MCF 10A (cell line): ENCODE data around the gene NEIL3. TPM values are rescaled to one million over a fixed set of nuclear protein-coding genes. Genes with fewer than 3 reads are reported as not detected.

Source experiments
- BruUV-seq: library from RNA; stranded (reverse); fragments of 400-500 nt; replicated peaks from 2 replicates; lab custom pipeline; 2021; lab: Mats Ljungman, UMichigan
- CTCF ChIA-PET: fragments of 300-600 bp; sonication (Branson Sonifier 250); formaldehyde crosslinking; extraction: SDS; loops from one replicate; lab custom pipeline; 2021; ENCODE audit warnings: antibody characterized with exemption, inconsistent platforms; lab: Yijun Ruan, JAX
- POLR2A ChIA-PET: fragments of 300-600, 350-650 bp; sonication (Branson Sonifier 250); formaldehyde crosslinking; extraction: SDS; loops from one replicate; lab custom pipeline; 2020; ENCODE audit warnings: antibody characterized with exemption, inconsistent platforms; lab: Yijun Ruan, JAX
- DNase-seq: peaks from one replicate; pipeline ENCODE4 v3.0.0-alpha.2; 2018; ENCODE audit not compliant: unreplicated experiment
- H3K27ac Mint-ChIP-seq: one replicate; pipeline ENCODE4 v1.8.0; 2022; ENCODE audit warnings: mild to moderate bottlenecking, low read depth, mixed read lengths; ENCODE audit not compliant: unreplicated experiment
- H3K27me3 Mint-ChIP-seq: one replicate; pipeline ENCODE4 v1.8.0; 2022; ENCODE audit warnings: mixed read lengths; ENCODE audit not compliant: insufficient read depth, unreplicated experiment
- H3K36me3 Mint-ChIP-seq: one replicate; pipeline ENCODE4 v1.8.0; 2022; ENCODE audit warnings: mild to moderate bottlenecking, moderate library complexity, mixed read lengths; ENCODE audit not compliant: insufficient read depth, unreplicated experiment
- H3K4me1 Mint-ChIP-seq: one replicate; pipeline ENCODE4 v1.8.0; 2022; ENCODE audit warnings: mixed read lengths; ENCODE audit not compliant: insufficient read depth, unreplicated experiment
- H3K4me3 Mint-ChIP-seq: one replicate; pipeline ENCODE4 v1.8.0; 2022; ENCODE audit warnings: mild to moderate bottlenecking, moderate library complexity, mixed read lengths; ENCODE audit not compliant: unreplicated experiment
- H3K9me3 Mint-ChIP-seq: one replicate; pipeline ENCODE4 v1.8.0; 2022; ENCODE audit warnings: mixed read lengths; ENCODE audit not compliant: unreplicated experiment
- CTCF ChIP-seq: fragments of 200-600 bp; IDR thresholded peaks from one replicate; pipeline ENCODE4 v1.8.0; 2022; ENCODE audit warnings: antibody characterized with exemption, mild to moderate bottlenecking; ENCODE audit not compliant: unreplicated experiment
- intact Hi-C: fragments of 100-400 bp; cut with micrococcal nuclease; formaldehyde crosslinking; loops from 2 replicates; pipeline ENCODE4 v1.14.1; 2022
- total RNA-seq: library from RNA; stranded (reverse); gene quantifications from 2 replicates; pipeline ENCODE4 v1.2.3, GENCODE V29; 2022

NEIL3 gene
- total RNA-seq, 1 experiment from 2014 or later, result 5.8 TPM

GRCh38 chr4:177411996-177412395 lies 102.3 kb downstream of the NEIL3 start:
- TF ChIP-seq CTCF, result no peak
- H3K4me1 Mint-ChIP-seq, result no peaks in the 10 kb centered on the region

More at GRCh38 chr4:177411996-177412395, 102.3 kb downstream of the NEIL3 start:
- intact Hi-C loops, result no loop called here
- Mint-ChIP-seq H3K9me3 (no peaks in the 10 kb centered on the region), H3K27ac (no peak overlapping the region), H3K4me3 (no peak overlapping the region), H3K27me3 (no peaks in the 10 kb centered on the region), H3K36me3 (no peaks in the 10 kb centered on the region)
- ChIA-PET POLR2A (no interaction called here), CTCF (no interaction called here)
- DNase-seq, result no peak
- BruUV-seq, result no TSS peak

Other genes starting within 250 kb of the NEIL3 start
- gene AGA, start 132.6 kb downstream of the NEIL3 start, total RNA-seq, result 17.3 and 18.3 TPM in 2 replicates